Peyer's patch (tissue), 4 donors: ENCODE data around the gene MAP3K8.

ENCODE experiments used
- POLR2A ChIP-seq, 2 donors: fragments of 450-650 bp; IDR thresholded peaks; one replicate each; pipeline ENCODE4 v1.5.1; 2017; ENCODE audit warnings: antibody characterized with exemption in 2 of 2, mild to moderate bottlenecking in 2 of 2, moderate library complexity in 2 of 2
- TF ChIP-seq, protein P1 (sequence below), 6 experiments: fragments of 450-650 bp in 4 of 6; fragments of 200-600 bp in 2 of 6; sonication (generic) in 1 of 6; IDR thresholded peaks; one replicate each; pipeline ENCODE4 v1.5.1; 2017 to 2019; ENCODE audit warnings: antibody characterized with exemption in 6 of 6, mild to moderate bottlenecking in 3 of 6, moderate library complexity in 1 of 6

GRCh38 chr10:30413996-30414576 lies 19.9 kb upstream of the MAP3K8 start:
- no peak for TF ChIP-seq POLR2A (IDR thresholded peaks at IDR 0.05)
- TF ChIP-seq, protein P1, sequence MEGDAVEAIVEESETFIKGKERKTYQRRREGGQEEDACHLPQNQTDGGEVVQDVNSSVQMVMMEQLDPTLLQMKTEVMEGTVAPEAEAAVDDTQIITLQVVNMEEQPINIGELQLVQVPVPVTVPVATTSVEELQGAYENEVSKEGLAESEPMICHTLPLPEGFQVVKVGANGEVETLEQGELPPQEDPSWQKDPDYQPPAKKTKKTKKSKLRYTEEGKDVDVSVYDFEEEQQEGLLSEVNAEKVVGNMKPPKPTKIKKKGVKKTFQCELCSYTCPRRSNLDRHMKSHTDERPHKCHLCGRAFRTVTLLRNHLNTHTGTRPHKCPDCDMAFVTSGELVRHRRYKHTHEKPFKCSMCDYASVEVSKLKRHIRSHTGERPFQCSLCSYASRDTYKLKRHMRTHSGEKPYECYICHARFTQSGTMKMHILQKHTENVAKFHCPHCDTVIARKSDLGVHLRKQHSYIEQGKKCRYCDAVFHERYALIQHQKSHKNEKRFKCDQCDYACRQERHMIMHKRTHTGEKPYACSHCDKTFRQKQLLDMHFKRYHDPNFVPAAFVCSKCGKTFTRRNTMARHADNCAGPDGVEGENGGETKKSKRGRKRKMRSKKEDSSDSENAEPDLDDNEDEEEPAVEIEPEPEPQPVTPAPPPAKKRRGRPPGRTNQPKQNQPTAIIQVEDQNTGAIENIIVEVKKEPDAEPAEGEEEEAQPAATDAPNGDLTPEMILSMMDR (IDR thresholded peaks at IDR 0.05): peak; percentile 69 to 97 (median 95)
